PC-3 (cell line): ENCODE measurements around the gene RPS29.

Experiments used
- EZH2 ChIP-seq: fragments of 300-600 bp; sonication (generic); IDR thresholded peaks from one replicate; pipeline ENCODE4 v1.6.1; 2017; ENCODE audit warnings: antibody characterized with exemption, mild to moderate bottlenecking, low read length; ENCODE audit not compliant: unreplicated experiment
- EZH2phosphoT487 ChIP-seq: fragments of 300-600 bp; sonication (generic); IDR thresholded peaks from 2 replicates; pipeline ENCODE4 v1.6.1; 2018; ENCODE audit warnings: mild to moderate bottlenecking, antibody characterized with exemption, low read length, borderline replicate concordance

- TF ChIP-seq EZH2: no peak
- no peak for TF ChIP-seq EZH2phosphoT487
Observed at GRCh38 chr14:49549881-49550280, 36.3 kb downstream of the RPS29 start.
